Measurements from ENCODE around the gene ALDH1A2.

ALDH1A2 gene

GRCh38 chr15:57920911-57921310 lies 144.6 kb downstream of the ALDH1A2 start (continued):
- TF ChIP-seq ZNF473 (tag by site-specific recombination; IDR thresholded peaks at IDR 0.05) (no peak), ZFP3 (tag by site-specific recombination; IDR thresholded peaks at IDR 0.05; ENCODE audit: low read depth) (no peak)

- ChIA-PET POLR2A (no interaction called here), CTCF (no interaction called here)
- Histone ChIP-seq H3K36me3 (ENCODE audit: control insufficient read depth in 2 of 2, insufficient read depth in 1 of 2, low read length in 2 of 2) (no peaks in the 10 kb centered on the region), H3K27ac (ENCODE audit: extremely low read depth, low read depth, low read length) (no peak overlapping the region), H3K4me1 (ENCODE audit: control insufficient read depth, insufficient read depth, low read length) (0 out of 2 replicates have a peak, but pooled peaks cover 2% of the 10 kb centered on the region), H3K9me3 (ENCODE audit: control insufficient read depth, insufficient read depth, low read depth, low read length) (no peaks in the 10 kb centered on the region), H3K4me3 (ENCODE audit: low read depth, low read length) (no peak overlapping the region)
- TF ChIP-seq ZNF404 (tag by site-specific recombination; IDR thresholded peaks at IDR 0.05) (no peak), ZNF324 (tag by site-specific recombination; IDR thresholded peaks at IDR 0.05) (no peak), ZNF37A (tag by site-specific recombination; IDR thresholded peaks at IDR 0.05) (no peak), ZNF670 (tag by site-specific recombination; IDR thresholded peaks at IDR 0.05; ENCODE audit: low read depth) (no peak), ZSCAN18 (tag by site-specific recombination; IDR thresholded peaks at IDR 0.05) (no peak), ZNF785 (tag by site-specific recombination; IDR thresholded peaks at IDR 0.05) (no peak), ZNF280D (tag by site-specific recombination; IDR thresholded peaks at IDR 0.05) (no peak), ZNF843 (tag by site-specific recombination; IDR thresholded peaks at IDR 0.05) (no peak), ZNF335 (tag by site-specific recombination; conservative IDR thresholded peaks at IDR 0.05) (no peak), ZNF501 (tag by site-specific recombination; IDR thresholded peaks at IDR 0.05) (no peak), ZNF555 (tag by site-specific recombination; conservative IDR thresholded peaks at IDR 0.05) (no peak), ZNF18 (tag by site-specific recombination; IDR thresholded peaks at IDR 0.05) (no peak), ZNF132 (tag by site-specific recombination; IDR thresholded peaks at IDR 0.05; ENCODE audit: borderline replicate concordance) (no peak), ZNF701 (tag by site-specific recombination; IDR thresholded peaks at IDR 0.05) (no peak)
These were observed 145.8 kb downstream of the ALDH1A2 start for GRCh38 chr15:57919754-57920153.

- ChIA-PET POLR2A (no interaction called here), CTCF (interaction anchor here (0.6 kb wide), 1 partner anchor 1441 kb away, joined by 3 read pairs; no protein-coding TSS in a partner anchor)
- H3K36me3 ChIP-seq (ENCODE audit: control insufficient read depth in 2 of 2, insufficient read depth in 1 of 2, low read length in 2 of 2), result no peaks in the 10 kb centered on the region
- TF ChIP-seq ZNF629 (tag by site-specific recombination; IDR thresholded peaks at IDR 0.05) (no peak), ZNF416 (tag by site-specific recombination; IDR thresholded peaks at IDR 0.05) (no peak), ZNF624 (tag by site-specific recombination; IDR thresholded peaks at IDR 0.05) (no peak), ZSCAN4 (tag by site-specific recombination; IDR thresholded peaks at IDR 0.05) (no peak), ZNF23 (tag by site-specific recombination; IDR thresholded peaks at IDR 0.05; ENCODE audit: borderline replicate concordance) (no peak), ZNF202 (tag by site-specific recombination; IDR thresholded peaks at IDR 0.05; ENCODE audit: borderline replicate concordance) (no peak), ZNF133 (tag by site-specific recombination; IDR thresholded peaks at IDR 0.05) (no peak)
These were observed 147.5 kb downstream of the ALDH1A2 start for GRCh38 chr15:57917998-57918397.

More at GRCh38 chr15:57917998-57918397, 147.5 kb downstream of the ALDH1A2 start:
- Histone ChIP-seq H3K4me3 (ENCODE audit: low read depth, low read length) (no peak overlapping the region), H3K4me1 (ENCODE audit: control insufficient read depth, insufficient read depth, low read length) (0 out of 2 replicates have a peak, but pooled peaks cover 2% of the 10 kb centered on the region), H3K27ac (ENCODE audit: extremely low read depth, low read depth, low read length) (no peak overlapping the region), H3K9me3 (ENCODE audit: control insufficient read depth, insufficient read depth, low read depth, low read length) (no peaks in the 10 kb centered on the region)
